DMS53 treated with DMSO at 0.1 percent for 48 hours (cell line): ENCODE measurements around the gene CD200R1L.

Source experiments
- DNase-seq: peaks from one replicate; lab custom pipeline; 2025; ENCODE audit not compliant: unreplicated experiment; lab: John Stamatoyannopoulos, UW

Gene CD200R1L

DNA sequence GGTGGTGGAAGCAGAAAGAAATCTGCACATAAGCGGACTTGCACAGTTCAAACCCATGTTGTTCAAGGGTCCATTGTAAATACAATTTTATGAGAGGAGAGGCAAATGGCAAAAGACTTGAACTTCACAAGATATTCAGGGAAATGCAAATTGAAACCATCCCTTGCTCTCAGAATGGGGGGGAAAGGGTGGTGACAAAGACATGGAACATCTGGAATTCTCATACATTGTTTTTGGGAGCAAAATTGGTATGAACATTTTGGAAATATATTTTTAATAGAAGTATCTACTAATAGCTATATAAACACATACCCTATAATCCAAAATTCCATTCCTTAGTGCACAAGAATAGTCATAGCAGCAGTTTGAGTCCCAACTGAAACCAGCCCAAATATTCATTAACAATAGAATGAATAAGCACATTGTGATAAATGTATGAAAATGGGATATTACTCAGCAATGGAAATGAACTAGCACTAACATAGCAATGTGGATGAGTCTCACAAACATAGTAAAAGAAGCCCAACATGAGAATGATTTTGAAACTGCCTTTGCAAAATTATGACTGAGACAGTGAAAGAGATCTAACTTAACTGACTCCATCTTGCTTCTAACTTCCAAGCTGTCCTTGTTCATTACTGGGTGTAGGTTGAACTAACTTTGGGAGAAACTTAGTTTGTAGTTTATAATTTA lies 77.2 kb downstream of the CD200R1L start:
- no peak for DNase-seq

- no peak for DNase-seq
Observed at GRCh38 chr3:112767777-112768176, 78.9 kb downstream of the CD200R1L start.

DNA sequence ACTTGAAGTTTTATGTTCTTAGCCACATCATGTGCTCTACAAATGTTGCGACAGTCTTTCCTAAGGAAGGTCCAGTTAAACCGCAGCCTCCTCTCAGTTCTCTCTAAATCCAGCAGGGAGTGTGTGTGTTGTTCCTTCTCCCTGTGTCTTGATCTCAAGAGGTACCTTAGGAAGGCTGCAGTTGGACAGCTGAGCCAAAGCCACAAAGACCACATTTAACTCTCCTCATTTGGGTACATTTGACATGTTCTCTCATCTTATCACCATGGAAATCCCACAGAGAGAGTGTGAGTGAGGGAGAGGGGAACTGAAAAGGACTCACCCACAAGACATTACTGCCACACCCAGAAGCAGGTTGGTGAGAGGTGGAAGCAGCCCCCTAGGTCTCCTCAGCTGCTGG lies 79.5 kb downstream of the CD200R1L start:
- no peak for DNase-seq
